Central memory CD8-positive, alpha-beta T cell (primary cell): ENCODE measurements around the gene ADGRG4.

Experiments
- ATAC-seq: fragments of 150-1000 bp; cut with Tn5 transposase; replicated peaks from 2 replicates; pipeline ENCODE4 v1.10.0; 2022; ENCODE audit warnings: mild to moderate bottlenecking, moderate FRiP score, moderate number of reproducible peaks; ENCODE audit not compliant: poor library complexity, severe bottlenecking; ENCODE audit errors: extremely low read depth
- DNase-seq, 2 donors: peaks; one replicate each; pipeline ENCODE4 v3.0.0; 2021; ENCODE audit warnings: low spot score in 2 of 2
- H3K27ac Mint-ChIP-seq: one replicate; pipeline ENCODE4 v1.8.0; 2022; ENCODE audit warnings: low read depth, mild to moderate bottlenecking, moderate library complexity, mixed read lengths
- H3K27me3 Mint-ChIP-seq: one replicate; pipeline ENCODE4 v1.8.0; 2022; ENCODE audit warnings: mixed read lengths
- H3K36me3 Mint-ChIP-seq: one replicate; pipeline ENCODE4 v1.8.0; 2022; ENCODE audit warnings: mild to moderate bottlenecking, moderate library complexity, mixed read lengths; ENCODE audit not compliant: insufficient read depth
- H3K4me1 Mint-ChIP-seq: one replicate; pipeline ENCODE4 v1.8.0; 2022; ENCODE audit warnings: mixed read lengths
- H3K4me3 Mint-ChIP-seq: one replicate; pipeline ENCODE4 v1.8.0; 2022; ENCODE audit warnings: mild to moderate bottlenecking, moderate library complexity, mixed read lengths
- H3K9me3 Mint-ChIP-seq: one replicate; pipeline ENCODE4 v1.8.0; 2022; ENCODE audit warnings: mixed read lengths

The ADGRG4 gene

GRCh38 chrX:136456133-136456532 lies 155.4 kb downstream of the ADGRG4 start:
- no peaks in the 10 kb centered on the region for H3K36me3 Mint-ChIP-seq
- H3K4me1 Mint-ChIP-seq = no peaks in the 10 kb centered on the region
- ATAC-seq (no peak), DNase-seq (no peak)
- no peaks in the 10 kb centered on the region for H3K27me3 Mint-ChIP-seq
- no peaks in the 10 kb centered on the region for H3K9me3 Mint-ChIP-seq
- H3K4me3 Mint-ChIP-seq = no peak overlapping the region
- H3K27ac Mint-ChIP-seq = no peak overlapping the region

DNA sequence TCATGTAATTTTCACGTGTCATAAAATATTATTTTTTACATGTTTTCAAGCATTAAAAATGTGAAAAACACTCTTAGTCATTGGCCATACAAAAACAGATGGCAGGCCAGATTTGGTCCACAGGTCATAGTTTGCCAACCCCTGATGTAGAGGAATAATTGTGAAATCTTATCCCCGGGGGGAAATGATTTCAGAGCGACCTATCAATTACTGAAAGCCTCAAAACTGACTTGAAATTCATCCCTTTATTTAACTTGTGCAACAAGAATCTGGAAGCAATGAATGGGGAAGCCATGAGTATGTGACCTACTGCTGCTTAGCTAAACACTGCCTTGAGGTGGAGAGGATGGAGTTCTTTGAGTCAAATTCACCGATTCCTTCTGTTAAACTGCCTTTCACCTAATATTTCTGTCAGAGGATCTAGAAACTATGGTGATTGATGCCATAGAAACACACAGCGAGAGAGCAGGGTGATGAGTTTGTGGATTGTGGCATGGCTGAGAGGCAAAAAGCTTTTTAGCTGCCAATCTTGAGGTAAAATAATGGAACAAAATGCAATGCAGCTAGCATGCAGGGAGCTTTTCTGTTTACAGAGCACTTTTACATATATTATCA lies 156.6 kb downstream of the ADGRG4 start:
- Mint-ChIP-seq H3K27me3 (no peaks in the 10 kb centered on the region), H3K36me3 (no peaks in the 10 kb centered on the region), H3K4me1 (no peaks in the 10 kb centered on the region), H3K9me3 (no peaks in the 10 kb centered on the region), H3K27ac (no peak overlapping the region), H3K4me3 (no peak overlapping the region)
- no peak for DNase-seq
- ATAC-seq = no peak

GRCh38 chrX:136464589-136464988 lies 163.8 kb downstream of the ADGRG4 start:
- no peak overlapping the region for H3K4me3 Mint-ChIP-seq
- no peaks in the 10 kb centered on the region for H3K36me3 Mint-ChIP-seq
- no peaks in the 10 kb centered on the region for H3K4me1 Mint-ChIP-seq
- DNase-seq (no peak), ATAC-seq (no peak)
- no peaks in the 10 kb centered on the region for H3K9me3 Mint-ChIP-seq
- no peak overlapping the region for H3K27ac Mint-ChIP-seq
- no peaks in the 10 kb centered on the region for H3K27me3 Mint-ChIP-seq
